Choroid plexus epithelial cell (primary cell): ENCODE results near the gene UNK.
"Not testable (repeated sequence)": the region's sequence is repeated elsewhere in the genome, so short reads cannot be mapped to it uniquely, and the experiment has no call there.

Experiments
- DNase-seq: peaks from one replicate; pipeline ENCODE4 v3.0.0-alpha.2; 2010; ENCODE audit warnings: low read depth
- H3K4me3 ChIP-seq: 2 replicates; pipeline ENCODE4 v1.5.1; 2011; ENCODE audit warnings: low read depth, mild to moderate bottlenecking, control low read depth, low read length, moderate library complexity
- TF ChIP-seq, protein P1 (sequence below): conservative IDR thresholded peaks from 2 replicates; pipeline ENCODE4 v1.5.1; 2011; ENCODE audit warnings: low read depth, mild to moderate bottlenecking, control low read depth, inconsistent platforms, low read length, moderate library complexity

The UNK gene

DNA sequence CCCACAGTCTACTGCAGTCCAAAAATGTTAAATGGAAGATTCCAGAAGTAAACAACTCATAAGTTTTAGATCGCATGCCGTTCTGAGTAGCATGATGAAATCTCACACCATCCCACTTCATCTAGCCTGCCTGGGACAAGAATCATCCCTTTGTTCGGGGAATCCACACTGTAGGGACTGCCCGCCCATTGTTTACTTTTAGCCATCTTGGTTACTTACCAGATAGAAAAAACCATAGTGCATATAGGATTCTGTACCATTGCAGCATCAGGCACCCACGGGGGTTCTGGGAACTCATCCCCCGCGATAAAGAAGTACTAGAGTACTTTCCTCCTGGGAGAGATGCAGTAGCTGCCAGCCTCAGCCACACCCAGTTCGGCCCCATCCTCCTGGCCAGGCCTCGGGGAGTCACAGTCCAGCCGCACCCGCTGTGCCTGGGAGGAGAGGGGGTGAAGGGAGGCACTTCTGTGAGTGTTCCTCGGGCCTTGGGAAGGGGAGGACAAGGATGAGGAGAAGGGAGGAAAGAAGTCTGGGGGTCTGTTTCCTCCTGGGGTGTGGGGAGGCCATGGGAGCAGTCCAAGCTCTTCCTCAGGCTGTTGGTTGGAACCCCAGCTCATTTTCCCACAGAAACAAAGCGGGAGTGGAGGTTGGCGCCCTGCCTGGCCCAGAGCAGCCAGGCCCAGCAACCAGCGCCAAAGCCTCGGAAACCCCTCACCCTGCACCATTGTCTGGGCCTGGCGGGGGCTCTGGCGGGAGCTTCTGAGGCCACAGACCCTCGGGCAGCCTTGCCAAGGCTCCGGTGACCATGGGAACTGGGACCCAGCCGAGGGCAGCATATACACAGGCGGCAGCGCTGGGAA is 84.9 kb downstream of the UNK start:
- H3K4me3 ChIP-seq: no peak overlapping the region
- TF ChIP-seq, protein P1, sequence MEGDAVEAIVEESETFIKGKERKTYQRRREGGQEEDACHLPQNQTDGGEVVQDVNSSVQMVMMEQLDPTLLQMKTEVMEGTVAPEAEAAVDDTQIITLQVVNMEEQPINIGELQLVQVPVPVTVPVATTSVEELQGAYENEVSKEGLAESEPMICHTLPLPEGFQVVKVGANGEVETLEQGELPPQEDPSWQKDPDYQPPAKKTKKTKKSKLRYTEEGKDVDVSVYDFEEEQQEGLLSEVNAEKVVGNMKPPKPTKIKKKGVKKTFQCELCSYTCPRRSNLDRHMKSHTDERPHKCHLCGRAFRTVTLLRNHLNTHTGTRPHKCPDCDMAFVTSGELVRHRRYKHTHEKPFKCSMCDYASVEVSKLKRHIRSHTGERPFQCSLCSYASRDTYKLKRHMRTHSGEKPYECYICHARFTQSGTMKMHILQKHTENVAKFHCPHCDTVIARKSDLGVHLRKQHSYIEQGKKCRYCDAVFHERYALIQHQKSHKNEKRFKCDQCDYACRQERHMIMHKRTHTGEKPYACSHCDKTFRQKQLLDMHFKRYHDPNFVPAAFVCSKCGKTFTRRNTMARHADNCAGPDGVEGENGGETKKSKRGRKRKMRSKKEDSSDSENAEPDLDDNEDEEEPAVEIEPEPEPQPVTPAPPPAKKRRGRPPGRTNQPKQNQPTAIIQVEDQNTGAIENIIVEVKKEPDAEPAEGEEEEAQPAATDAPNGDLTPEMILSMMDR: no peak
- DNase-seq: no peak

DNA sequence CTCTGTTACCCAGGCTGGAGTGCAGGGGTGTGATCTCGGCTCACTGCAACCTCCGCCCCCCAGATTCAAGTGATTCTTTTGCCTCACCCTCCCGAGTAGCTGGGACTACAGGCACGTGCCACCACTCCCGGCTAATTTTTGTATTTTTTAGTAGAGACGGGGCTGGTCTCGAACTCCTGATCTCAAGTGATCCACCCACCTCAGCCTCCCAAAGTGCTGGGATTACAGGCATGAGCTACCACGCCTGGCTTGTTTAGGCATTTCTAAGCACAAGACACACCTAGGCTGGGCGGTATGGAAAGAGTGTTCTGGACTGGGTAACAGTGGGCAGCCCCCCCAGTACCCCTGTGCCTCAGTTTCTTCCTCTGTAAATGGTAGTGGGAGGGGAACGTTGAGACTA is 85.6 kb downstream of the UNK start:
- H3K4me3 ChIP-seq, DNase-seq: not testable (repeated sequence)

DNA sequence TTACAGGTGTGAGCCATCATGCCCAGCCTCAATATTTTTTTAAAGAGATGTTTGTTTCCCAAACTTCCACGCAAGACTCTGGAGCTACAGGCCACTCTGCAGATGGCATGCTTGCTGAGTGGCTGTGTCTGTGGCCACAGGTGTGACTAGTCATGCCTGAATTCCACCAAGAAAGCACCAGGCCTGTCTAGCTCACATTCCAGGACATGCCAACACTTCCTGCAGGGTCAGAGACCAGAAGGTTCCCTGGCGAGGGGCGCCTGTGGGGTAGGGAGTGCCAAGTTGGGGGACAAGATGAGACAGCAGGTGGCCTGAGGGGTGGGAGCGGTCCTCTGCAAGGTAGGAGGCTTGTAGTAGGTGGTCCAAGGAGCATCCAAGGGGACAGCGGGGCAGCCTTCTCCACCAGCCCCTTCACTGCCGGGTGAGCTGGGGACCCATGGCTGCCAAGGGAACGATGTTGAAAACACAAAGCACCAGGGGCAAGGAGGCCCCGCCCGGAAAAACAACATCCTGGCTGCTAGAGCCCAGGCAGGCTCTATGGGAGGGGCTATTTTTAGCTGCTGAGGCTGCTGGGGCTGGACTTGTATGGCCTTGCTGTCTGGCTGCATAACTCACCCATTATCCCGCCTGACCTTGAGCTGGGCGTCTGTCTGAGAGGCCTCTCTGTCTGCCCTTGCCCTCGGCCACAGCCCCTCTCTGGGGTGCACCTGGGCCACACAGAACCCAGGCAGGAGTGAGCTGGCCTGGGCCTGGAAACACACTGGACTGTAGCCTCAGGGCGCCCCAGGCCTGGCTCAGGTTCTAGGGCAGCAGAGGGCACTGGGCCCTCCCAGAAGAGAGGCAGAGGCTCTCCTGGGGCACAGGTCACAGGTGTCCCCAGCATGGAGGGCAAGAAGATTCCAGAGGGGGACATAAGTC is 88.1 kb downstream of the UNK start:
- TF ChIP-seq, protein P1: no peak
- H3K4me3 ChIP-seq: no peak overlapping the region
- DNase-seq: peak; percentile 86

DNA sequence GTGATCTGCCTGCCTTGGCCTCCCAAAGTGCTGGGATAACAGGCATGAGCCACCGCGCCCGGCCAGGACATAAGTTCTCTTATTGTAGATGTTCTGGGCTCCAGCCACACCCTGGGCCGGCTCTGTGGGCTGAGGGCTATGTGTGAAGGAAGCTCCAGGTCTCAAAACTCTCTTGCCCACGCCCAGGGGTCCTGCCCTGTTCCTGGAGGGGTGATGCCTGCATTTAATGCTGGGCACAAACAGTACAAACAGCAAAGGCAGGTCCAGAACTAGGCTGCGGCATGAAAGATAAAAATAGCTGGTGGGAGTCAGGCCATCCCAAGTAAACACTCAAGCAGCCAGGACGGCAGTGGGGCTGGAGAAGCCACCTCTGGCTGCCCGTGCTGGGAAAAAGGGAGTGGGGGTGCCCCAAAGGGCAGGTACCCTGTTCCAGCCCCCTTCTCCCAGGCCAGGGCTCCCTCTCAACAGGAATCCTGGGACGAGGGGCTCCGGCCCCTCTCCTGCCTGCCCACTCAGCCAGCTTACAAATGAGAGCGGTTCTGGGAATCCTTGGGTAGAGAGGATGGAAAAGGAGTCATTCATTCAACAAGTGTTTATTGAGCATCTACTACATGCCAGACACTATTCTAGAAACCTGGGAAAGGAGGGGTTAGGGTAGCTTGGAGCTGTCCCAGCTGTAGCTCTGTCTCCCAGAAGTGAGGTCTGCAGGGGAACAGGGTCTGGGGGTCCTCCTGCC is 89.1 kb downstream of the UNK start:
- TF ChIP-seq, protein P1: no peak
- H3K4me3 ChIP-seq: no peak overlapping the region
- DNase-seq: no peak

DNA sequence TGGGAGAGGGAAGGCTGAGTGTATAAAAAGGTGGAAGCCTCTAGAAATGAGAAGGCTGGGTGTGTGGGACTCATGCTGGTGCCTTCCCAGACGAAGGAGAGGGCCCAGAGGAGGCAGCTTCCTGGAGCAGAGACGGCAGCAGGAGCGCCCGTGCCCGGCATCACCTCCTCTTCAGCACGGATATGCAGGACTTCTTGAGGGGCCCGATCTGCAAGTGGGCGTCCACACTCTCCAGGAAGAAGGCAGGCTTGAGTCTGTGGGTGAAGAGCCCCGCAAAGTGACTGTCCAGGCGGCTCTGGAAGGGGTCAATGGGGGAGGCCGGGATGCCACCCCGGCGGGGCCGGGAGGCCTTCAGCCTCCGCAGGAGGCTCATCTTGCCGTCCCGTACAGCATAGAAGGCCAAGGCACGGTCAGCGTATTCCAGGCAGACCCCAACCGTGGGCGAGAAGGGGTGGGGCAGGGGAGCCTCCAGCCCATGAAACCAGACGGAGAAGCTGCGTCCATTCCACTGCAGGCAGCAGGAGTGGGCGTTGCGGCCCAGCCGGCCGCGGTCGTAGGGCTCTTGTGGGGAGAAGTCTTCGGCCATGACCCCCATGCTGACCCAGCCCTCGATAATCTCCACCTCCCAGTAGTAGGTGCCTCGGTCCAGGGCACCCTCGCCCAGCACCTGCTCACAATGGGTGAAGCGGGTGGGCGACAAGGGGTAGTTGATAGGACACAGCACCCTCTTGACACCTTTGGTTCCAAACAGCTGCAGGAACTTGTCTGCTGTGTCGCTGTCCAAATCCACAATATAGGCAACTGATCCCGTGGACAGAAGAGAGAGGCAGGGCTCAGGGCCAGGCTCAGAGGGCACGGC is 89.9 kb downstream of the UNK start:
- TF ChIP-seq, protein P1: no peak
- no peak for DNase-seq
- no peak overlapping the region for H3K4me3 ChIP-seq
